ENCODE measurements around the gene TMEM8B. TPM values are rescaled to one million over a fixed set of nuclear protein-coding genes. Genes with fewer than 3 reads are reported as not detected.

The TMEM8B gene
- total RNA-seq, 2 experiments from 2014 or later = 1.2 to 3.5 TPM

- Mint-ChIP-seq H3K27ac (no peak overlapping the region), H3K36me3 (no peaks in the 10 kb centered on the region), H3K4me3 (no peak overlapping the region), H3K27me3 (no peaks in the 10 kb centered on the region), H3K4me1 (peaks cover 11% of the 10 kb centered on the region), H3K9me3 (ENCODE audit: low read depth) (no peaks in the 10 kb centered on the region)
- CTCF ChIA-PET = interaction anchor here (0.8 to 2.1 kb wide), 3 partner anchors 19 to 26 kb away, joined by 3 to 6 read pairs (median 4); partner anchors contain the start of gene FAM221B
- no peak for ATAC-seq
- peak; percentile 16 for DNase-seq
Observed at GRCh38 chr9:35852267-35852815, 23.3 kb downstream of the TMEM8B start.

- Mint-ChIP-seq H3K9me3 (ENCODE audit: low read depth) (no peaks in the 10 kb centered on the region), H3K27me3 (no peaks in the 10 kb centered on the region), H3K4me1 (peaks cover 3% of the 10 kb centered on the region), H3K4me3 (no peak overlapping the region), H3K36me3 (no peaks in the 10 kb centered on the region), H3K27ac (no peak overlapping the region)
- DNase-seq (peak; percentile 28), ATAC-seq (no peak)
- CTCF ChIA-PET = interaction anchor here (1.3 to 2.1 kb wide), 2 partner anchors 25 to 27 kb away, joined by 4 to 6 read pairs; partner anchors contain the start of gene FAM221B
Observed at GRCh38 chr9:35852876-35853865, 24.1 kb downstream of the TMEM8B start.

- ATAC-seq (no peak), DNase-seq (no peak)
- H3K27me3 Mint-ChIP-seq = no peaks in the 10 kb centered on the region
- CTCF ChIA-PET = interaction anchor here (1.0 kb wide), 1 partner anchor 18 kb away, joined by 3 read pairs; no protein-coding TSS in a partner anchor
- no peaks in the 10 kb centered on the region for H3K36me3 Mint-ChIP-seq
- H3K9me3 Mint-ChIP-seq (ENCODE audit: low read depth) = no peaks in the 10 kb centered on the region
- H3K4me1 Mint-ChIP-seq = no peaks in the 10 kb centered on the region
- no peak overlapping the region for H3K4me3 Mint-ChIP-seq
- no peak overlapping the region for H3K27ac Mint-ChIP-seq
Observed at GRCh38 chr9:35854091-35854762, 25.2 kb downstream of the TMEM8B start.

- H3K4me1 Mint-ChIP-seq = no peaks in the 10 kb centered on the region
- H3K27me3 Mint-ChIP-seq = no peaks in the 10 kb centered on the region
- CTCF ChIA-PET = interaction anchor here (0.7 kb wide), 1 partner anchor 22 kb away, joined by 3 read pairs; no protein-coding TSS in a partner anchor
- no peak overlapping the region for H3K27ac Mint-ChIP-seq
- DNase-seq = no peak
- H3K9me3 Mint-ChIP-seq (ENCODE audit: low read depth) = no peaks in the 10 kb centered on the region
- ATAC-seq = no peak
- no peak overlapping the region for H3K4me3 Mint-ChIP-seq
- H3K36me3 Mint-ChIP-seq = no peaks in the 10 kb centered on the region
Observed at GRCh38 chr9:35856206-35856605, 27.2 kb downstream of the TMEM8B start.

GRCh38 chr9:35856882-35857281, 27.9 kb downstream of the TMEM8B start:
- Mint-ChIP-seq H3K27ac (no peak overlapping the region), H3K4me1 (no peaks in the 10 kb centered on the region), H3K9me3 (ENCODE audit: low read depth) (no peaks in the 10 kb centered on the region), H3K27me3 (no peaks in the 10 kb centered on the region), H3K36me3 (no peaks in the 10 kb centered on the region), H3K4me3 (no peak overlapping the region)
- ATAC-seq (no peak), DNase-seq (no peak)
- CTCF ChIA-PET = interaction anchor here (0.7 to 1.5 kb wide), 2 partner anchors 21 to 31 kb away, joined by 3 to 4 read pairs; no protein-coding TSS in a partner anchor

- no peaks in the 10 kb centered on the region for H3K9me3 Mint-ChIP-seq (ENCODE audit: low read depth)
- no peak overlapping the region for H3K4me3 Mint-ChIP-seq
- CTCF ChIA-PET = interaction anchor here (1.2 to 1.3 kb wide), 2 partner anchors 68 to 70 kb away, joined by 3 read pairs; no protein-coding TSS in a partner anchor
- ATAC-seq (no peak), DNase-seq (no peak)
- H3K27me3 Mint-ChIP-seq = no peaks in the 10 kb centered on the region
- no peak overlapping the region for H3K27ac Mint-ChIP-seq
- H3K36me3 Mint-ChIP-seq = no peaks in the 10 kb centered on the region
- no peaks in the 10 kb centered on the region for H3K4me1 Mint-ChIP-seq
Observed at GRCh38 chr9:35858458-35858857, 29.4 kb downstream of the TMEM8B start.

- DNase-seq (peak; percentile 40), ATAC-seq (no peak)
- Mint-ChIP-seq H3K27ac (no peak overlapping the region), H3K4me1 (no peaks in the 10 kb centered on the region), H3K27me3 (no peaks in the 10 kb centered on the region), H3K36me3 (no peaks in the 10 kb centered on the region), H3K4me3 (no peak overlapping the region), H3K9me3 (ENCODE audit: low read depth) (no peaks in the 10 kb centered on the region)
- CTCF ChIA-PET = interaction anchor here (0.9 to 1.3 kb wide), 2 partner anchors 69 to 307 kb away, joined by 3 read pairs; no protein-coding TSS in a partner anchor
Observed at GRCh38 chr9:35859310-35859989, 30.4 kb downstream of the TMEM8B start.

GRCh38 chr9:35859990-35860339, 30.9 kb downstream of the TMEM8B start:
- Mint-ChIP-seq H3K27ac (no peak overlapping the region), H3K36me3 (no peaks in the 10 kb centered on the region), H3K4me1 (no peaks in the 10 kb centered on the region), H3K27me3 (no peaks in the 10 kb centered on the region), H3K4me3 (no peak overlapping the region), H3K9me3 (ENCODE audit: low read depth) (no peaks in the 10 kb centered on the region)
- ATAC-seq (no peak), DNase-seq (no peak)
- CTCF ChIA-PET = interaction anchor here (0.9 kb wide), 1 partner anchor 307 kb away, joined by 3 read pairs; no protein-coding TSS in a partner anchor

GRCh38 chr9:35861161-35861897, 32.3 kb downstream of the TMEM8B start:
- Mint-ChIP-seq H3K9me3 (ENCODE audit: low read depth) (no peaks in the 10 kb centered on the region), H3K36me3 (no peaks in the 10 kb centered on the region), H3K27me3 (no peaks in the 10 kb centered on the region), H3K4me3 (no peak overlapping the region), H3K27ac (no peak overlapping the region), H3K4me1 (no peaks in the 10 kb centered on the region)
- CTCF ChIA-PET = interaction anchor here (0.8 to 1.0 kb wide), 2 partner anchors 21 to 64 kb away, joined by 3 to 4 read pairs; no protein-coding TSS in a partner anchor
- no peak for ATAC-seq
- DNase-seq = peak; percentile 29

GRCh38 chr9:35862328-35862727, 33.3 kb downstream of the TMEM8B start:
- no peak for ATAC-seq
- DNase-seq = peak; percentile 18

GRCh38 chr9:35863583-35863982, 34.6 kb downstream of the TMEM8B start:
- DNase-seq (peak; percentile 18), ATAC-seq (no peak)
- H3K27ac Mint-ChIP-seq = no peak overlapping the region
- no peaks in the 10 kb centered on the region for H3K36me3 Mint-ChIP-seq
- peaks cover 2% of the 10 kb centered on the region for H3K27me3 Mint-ChIP-seq
- H3K4me1 Mint-ChIP-seq = no peaks in the 10 kb centered on the region
- H3K4me3 Mint-ChIP-seq = no peak overlapping the region
- H3K9me3 Mint-ChIP-seq (ENCODE audit: low read depth) = no peaks in the 10 kb centered on the region
- CTCF ChIA-PET = interaction anchor here (1.0 to 2.0 kb wide), 3 partner anchors 18 to 74 kb away, joined by 3 to 7 read pairs (median 3); no protein-coding TSS in a partner anchor

More at GRCh38 chr9:35862328-35862727, 33.3 kb downstream of the TMEM8B start:
- Mint-ChIP-seq H3K4me3 (no peak overlapping the region), H3K27me3 (peaks cover 2% of the 10 kb centered on the region), H3K36me3 (no peaks in the 10 kb centered on the region), H3K4me1 (no peaks in the 10 kb centered on the region), H3K27ac (no peak overlapping the region), H3K9me3 (ENCODE audit: low read depth) (no peaks in the 10 kb centered on the region)
- CTCF ChIA-PET = no interaction called here

- no peak overlapping the region for H3K4me3 Mint-ChIP-seq
- no peak overlapping the region for H3K27ac Mint-ChIP-seq
- CTCF ChIA-PET = interaction anchor here (2.0 kb wide), 1 partner anchor 17 kb away, joined by 7 read pairs; no protein-coding TSS in a partner anchor
- H3K9me3 Mint-ChIP-seq (ENCODE audit: low read depth) = no peaks in the 10 kb centered on the region
- no peak for DNase-seq
- H3K27me3 Mint-ChIP-seq = peaks cover 2% of the 10 kb centered on the region
- H3K36me3 Mint-ChIP-seq = no peaks in the 10 kb centered on the region
- H3K4me1 Mint-ChIP-seq = no peaks in the 10 kb centered on the region
- no peak for ATAC-seq
Observed at GRCh38 chr9:35864695-35865255, 35.7 kb downstream of the TMEM8B start.
